Hepatocyte (in vitro differentiated cells): ENCODE measurements around the gene HSPA1A.

Experiments used
- EZH2 ChIP-seq: fragments of 200-600 bp; sonication (generic); IDR thresholded peaks from 2 replicates; pipeline ENCODE4 v1.6.1; 2016; ENCODE audit warnings: antibody characterized with exemption, mild to moderate bottlenecking, borderline replicate concordance
- TF ChIP-seq, protein P1 (sequence below): fragments of 200-600 bp; sonication (generic); IDR thresholded peaks from 2 replicates; pipeline ENCODE4 v1.5.1; 2016; ENCODE audit warnings: antibody characterized with exemption, mild to moderate bottlenecking; ENCODE audit not compliant: poor library complexity

DNA sequence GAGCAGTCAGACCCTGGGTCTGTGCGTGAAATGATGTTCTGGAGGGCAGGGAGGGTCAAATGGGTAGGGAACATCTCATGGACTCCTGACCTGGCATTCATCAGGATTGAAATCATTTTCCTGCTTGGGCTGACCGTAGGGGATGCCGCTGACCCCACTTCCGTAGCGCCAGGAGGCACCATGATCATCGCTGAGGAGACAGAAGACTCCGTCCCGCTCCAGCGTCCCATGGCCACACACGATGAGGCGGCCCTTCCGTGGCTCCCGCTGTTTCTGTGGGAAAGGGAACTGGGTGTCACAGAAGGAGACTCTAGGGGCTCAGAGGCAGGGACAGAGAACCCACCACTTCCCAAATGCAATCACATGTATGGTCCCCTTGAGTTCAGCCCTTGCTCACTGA, 45.0 kb downstream of the HSPA1A start:
- TF ChIP-seq, protein P1, sequence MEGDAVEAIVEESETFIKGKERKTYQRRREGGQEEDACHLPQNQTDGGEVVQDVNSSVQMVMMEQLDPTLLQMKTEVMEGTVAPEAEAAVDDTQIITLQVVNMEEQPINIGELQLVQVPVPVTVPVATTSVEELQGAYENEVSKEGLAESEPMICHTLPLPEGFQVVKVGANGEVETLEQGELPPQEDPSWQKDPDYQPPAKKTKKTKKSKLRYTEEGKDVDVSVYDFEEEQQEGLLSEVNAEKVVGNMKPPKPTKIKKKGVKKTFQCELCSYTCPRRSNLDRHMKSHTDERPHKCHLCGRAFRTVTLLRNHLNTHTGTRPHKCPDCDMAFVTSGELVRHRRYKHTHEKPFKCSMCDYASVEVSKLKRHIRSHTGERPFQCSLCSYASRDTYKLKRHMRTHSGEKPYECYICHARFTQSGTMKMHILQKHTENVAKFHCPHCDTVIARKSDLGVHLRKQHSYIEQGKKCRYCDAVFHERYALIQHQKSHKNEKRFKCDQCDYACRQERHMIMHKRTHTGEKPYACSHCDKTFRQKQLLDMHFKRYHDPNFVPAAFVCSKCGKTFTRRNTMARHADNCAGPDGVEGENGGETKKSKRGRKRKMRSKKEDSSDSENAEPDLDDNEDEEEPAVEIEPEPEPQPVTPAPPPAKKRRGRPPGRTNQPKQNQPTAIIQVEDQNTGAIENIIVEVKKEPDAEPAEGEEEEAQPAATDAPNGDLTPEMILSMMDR, result no peak
- TF ChIP-seq EZH2, result no peak
